Smooth muscle cell (in vitro differentiated cells): Measurements from ENCODE around the gene CCDC85C. TPM values are rescaled to one million over a fixed set of nuclear protein-coding genes. Genes with fewer than 3 reads are reported as not detected.

Source experiments
- DNase-seq: peaks from one replicate; lab custom pipeline; 2025; ENCODE audit not compliant: unreplicated experiment; lab: John Stamatoyannopoulos, UW
- H2AFZ ChIP-seq: fragments of 200-600 bp; sonication (generic); 2 replicates; pipeline ENCODE4 v1.6.0; 2016; ENCODE audit warnings: antibody characterized with exemption, low read depth, mild to moderate bottlenecking
- H3F3A ChIP-seq: fragments of 200-600 bp; sonication (generic); 2 replicates; pipeline ENCODE4 v1.6.0; 2017; ENCODE audit warnings: antibody characterized with exemption, low read depth
- H3K27ac ChIP-seq: fragments of 200-600 bp; sonication (generic); 2 replicates; pipeline ENCODE4 v1.5.1; 2016; ENCODE audit warnings: low read depth, mild to moderate bottlenecking
- H3K27me3 ChIP-seq: fragments of 200-600 bp; sonication (generic); 2 replicates; pipeline ENCODE4 v1.6.1; 2016; ENCODE audit warnings: low read depth, mild to moderate bottlenecking
- H3K36me3 ChIP-seq: fragments of 200-600 bp; sonication (generic); 2 replicates; pipeline ENCODE4 v1.5.1; 2016; ENCODE audit warnings: low read depth
- H3K4me1 ChIP-seq: fragments of 200-600 bp; sonication (generic); 2 replicates; pipeline ENCODE4 v1.5.1; 2016; ENCODE audit warnings: low read depth
- H3K4me2 ChIP-seq: fragments of 200-600 bp; sonication (generic); 2 replicates; pipeline ENCODE4 v1.6.0; 2016; ENCODE audit warnings: mild to moderate bottlenecking
- H3K4me3 ChIP-seq: fragments of 200-600 bp; sonication (generic); 2 replicates; pipeline ENCODE4 v1.5.1; 2016; ENCODE audit warnings: mild to moderate bottlenecking
- H3K79me2 ChIP-seq: fragments of 200-600 bp; sonication (generic); 2 replicates; pipeline ENCODE4 v1.6.0; 2016; ENCODE audit warnings: low read depth, mild to moderate bottlenecking
- H3K9ac ChIP-seq: fragments of 200-600 bp; sonication (generic); 2 replicates; pipeline ENCODE4 v1.6.0; 2016; ENCODE audit warnings: low read depth
- H3K9me3 ChIP-seq: fragments of 200-600 bp; sonication (generic); replicated peaks from 2 replicates; pipeline ENCODE4 v1.5.1; 2016; ENCODE audit warnings: low read depth
- H4K20me1 ChIP-seq: fragments of 200-600 bp; sonication (generic); 2 replicates; pipeline ENCODE4 v1.6.0; 2016; ENCODE audit warnings: low read depth
- WGBS: methylation state at CpG from one replicate; pipeline ENCODE4 v1.1.7; 2016; ENCODE audit warnings: low lambda C conversion rate; 5-methylcytosine and 5-hydroxymethylcytosine counted together
- polyA plus RNA-seq: library from polyadenylated mRNA; unstranded; fragments of >200 nt; fragmentation: Nextera tagmentation; extraction: Ambion mirVana; gene quantifications from 2 replicates; pipeline ENCODE4 v1.2.1, GENCODE V29; 2016
- total RNA-seq: library from RNA; depleted of rRNA; stranded (reverse); fragments of >200 nt; gene quantifications from 2 replicates; pipeline ENCODE4 v1.2.3, GENCODE V29; 2014
- TF ChIP-seq, protein P1 (sequence below): fragments of 200-600 bp; sonication (generic); IDR thresholded peaks from 2 replicates; pipeline ENCODE4 v1.5.1; 2017; ENCODE audit warnings: borderline replicate concordance, mild to moderate bottlenecking, antibody characterized with exemption; ENCODE audit not compliant: insufficient read depth, poor library complexity, severe bottlenecking

CCDC85C gene
- total and polyA plus RNA-seq, 2 experiments from 2014 or later: 4.0 to 6.5 TPM

DNA sequence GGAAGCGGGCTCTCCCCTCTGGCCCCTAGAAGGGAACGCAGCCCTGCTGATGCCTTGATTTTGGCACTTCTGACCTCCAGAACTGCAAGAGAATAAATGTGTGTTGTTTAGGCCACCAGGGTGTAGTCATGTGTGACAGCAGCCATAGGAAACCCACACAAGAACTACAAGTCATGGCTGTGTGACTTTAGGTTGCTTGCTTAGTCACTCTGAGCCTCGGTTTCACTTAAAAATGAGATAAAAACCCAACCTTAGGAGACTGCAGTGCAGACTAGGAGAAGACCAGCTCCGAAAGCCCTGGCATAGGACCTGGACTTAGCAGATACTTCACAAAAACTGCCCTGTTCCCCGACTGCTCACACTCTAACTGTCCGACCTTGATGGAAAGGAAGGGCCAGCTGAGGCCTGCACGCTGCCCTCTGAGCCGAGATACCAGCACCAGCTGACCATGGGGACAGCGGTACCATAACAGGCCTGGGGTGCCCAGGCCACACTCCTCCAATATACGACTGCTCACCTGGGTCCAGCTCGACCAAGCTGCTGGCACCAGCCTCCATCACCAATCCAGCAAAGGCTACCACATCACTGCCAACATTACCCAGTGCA, 53.5 kb downstream of the CCDC85C start:
- Histone ChIP-seq H3F3A (no peaks in the 10 kb centered on the region), H3K79me2 (peaks cover 4% of the 10 kb centered on the region), H4K20me1 (peaks cover 42% of the 10 kb centered on the region), H3K27me3 (no peaks in the 10 kb centered on the region), H3K36me3 (no peaks in the 10 kb centered on the region), H3K9ac (no peak overlapping the region), H3K4me2 (no peak overlapping the region), H2AFZ (no peak overlapping the region), H3K4me1 (peaks cover 23% of the 10 kb centered on the region), H3K27ac (no peak overlapping the region), H3K4me3 (no peak overlapping the region), H3K9me3 (no peaks in the 10 kb centered on the region)
- TF ChIP-seq, protein P1, sequence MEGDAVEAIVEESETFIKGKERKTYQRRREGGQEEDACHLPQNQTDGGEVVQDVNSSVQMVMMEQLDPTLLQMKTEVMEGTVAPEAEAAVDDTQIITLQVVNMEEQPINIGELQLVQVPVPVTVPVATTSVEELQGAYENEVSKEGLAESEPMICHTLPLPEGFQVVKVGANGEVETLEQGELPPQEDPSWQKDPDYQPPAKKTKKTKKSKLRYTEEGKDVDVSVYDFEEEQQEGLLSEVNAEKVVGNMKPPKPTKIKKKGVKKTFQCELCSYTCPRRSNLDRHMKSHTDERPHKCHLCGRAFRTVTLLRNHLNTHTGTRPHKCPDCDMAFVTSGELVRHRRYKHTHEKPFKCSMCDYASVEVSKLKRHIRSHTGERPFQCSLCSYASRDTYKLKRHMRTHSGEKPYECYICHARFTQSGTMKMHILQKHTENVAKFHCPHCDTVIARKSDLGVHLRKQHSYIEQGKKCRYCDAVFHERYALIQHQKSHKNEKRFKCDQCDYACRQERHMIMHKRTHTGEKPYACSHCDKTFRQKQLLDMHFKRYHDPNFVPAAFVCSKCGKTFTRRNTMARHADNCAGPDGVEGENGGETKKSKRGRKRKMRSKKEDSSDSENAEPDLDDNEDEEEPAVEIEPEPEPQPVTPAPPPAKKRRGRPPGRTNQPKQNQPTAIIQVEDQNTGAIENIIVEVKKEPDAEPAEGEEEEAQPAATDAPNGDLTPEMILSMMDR: no peak
- no peak for DNase-seq
- 96% methylated on average over 11 of the region's 11 CpGs for WGBS

DNA sequence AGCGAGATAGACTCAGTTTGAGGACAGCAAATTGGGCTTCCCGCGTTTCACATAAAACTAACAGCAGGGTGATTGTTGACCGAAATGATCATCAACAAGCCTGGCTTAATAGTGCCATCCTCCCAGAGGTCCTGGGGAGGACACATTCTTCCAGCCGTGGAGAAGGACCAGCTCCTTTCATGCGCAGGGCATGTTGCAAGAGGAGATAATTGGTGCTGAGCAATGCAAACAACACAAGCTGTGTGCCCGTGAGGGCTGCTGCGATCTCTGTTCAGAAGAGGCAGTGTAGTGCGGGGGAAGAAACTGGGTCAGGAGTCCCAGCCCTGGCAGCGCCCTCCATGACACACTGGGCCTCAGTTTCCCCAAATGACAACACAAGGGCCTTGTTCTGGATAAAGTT, 54.3 kb downstream of the CCDC85C start:
- TF ChIP-seq, protein P1: no peak
- DNase-seq: no peak
- WGBS: 68% methylated on average over 10 of the region's 10 CpGs
- Histone ChIP-seq H3K27me3 (no peaks in the 10 kb centered on the region), H3F3A (no peaks in the 10 kb centered on the region), H3K79me2 (peaks cover 4% of the 10 kb centered on the region), H4K20me1 (peaks cover 42% of the 10 kb centered on the region), H3K9me3 (no peaks in the 10 kb centered on the region), H3K9ac (no peak overlapping the region), H3K4me1 (peaks cover 29% of the 10 kb centered on the region), H3K4me2 (no peak overlapping the region), H2AFZ (no peak overlapping the region), H3K4me3 (no peak overlapping the region), H3K27ac (no peak overlapping the region), H3K36me3 (no peaks in the 10 kb centered on the region)

DNA sequence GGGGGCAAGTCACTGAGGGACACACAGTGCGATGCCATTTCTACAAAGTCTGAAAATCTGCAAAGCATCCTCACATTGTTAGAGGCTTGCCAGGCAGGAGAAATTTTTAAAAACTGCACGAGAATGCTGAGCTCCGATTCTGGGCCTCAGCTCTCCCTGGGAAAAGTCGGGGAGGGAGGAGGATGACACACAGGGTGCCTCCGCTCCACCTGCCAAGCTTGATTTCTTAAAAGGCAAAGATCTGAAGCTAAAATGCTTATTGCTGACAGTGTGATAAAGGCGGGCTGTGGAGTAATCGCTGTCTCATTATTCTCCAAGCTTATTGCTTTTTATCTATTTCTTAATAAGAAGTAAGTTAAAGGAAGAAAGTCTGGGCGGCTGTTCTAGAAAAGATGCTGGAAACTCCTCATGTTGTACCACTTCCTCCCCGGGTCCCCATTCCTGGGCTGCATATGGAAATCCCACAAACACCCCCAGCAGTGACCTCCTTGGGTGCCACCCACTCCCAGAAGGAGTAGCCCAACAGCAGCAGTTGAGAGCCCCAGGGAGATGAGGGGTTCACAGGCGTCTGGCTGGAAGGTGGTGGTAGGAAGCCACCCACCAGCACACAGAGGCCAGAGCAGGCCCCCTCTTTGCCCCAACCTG, 55.0 kb downstream of the CCDC85C start:
- no peak for DNase-seq
- Histone ChIP-seq H3K36me3 (no peaks in the 10 kb centered on the region), H3K79me2 (peaks cover 4% of the 10 kb centered on the region), H3K4me2 (no peak overlapping the region), H3K9ac (no peak overlapping the region), H3K27me3 (no peaks in the 10 kb centered on the region), H3K4me3 (no peak overlapping the region), H3K27ac (no peak overlapping the region), H2AFZ (no peak overlapping the region), H4K20me1 (peaks cover 42% of the 10 kb centered on the region), H3F3A (no peaks in the 10 kb centered on the region), H3K9me3 (no peaks in the 10 kb centered on the region), H3K4me1 (peaks cover 29% of the 10 kb centered on the region)
- TF ChIP-seq, protein P1: no peak
- WGBS: 88% methylated on average over 10 of the region's 10 CpGs

DNA sequence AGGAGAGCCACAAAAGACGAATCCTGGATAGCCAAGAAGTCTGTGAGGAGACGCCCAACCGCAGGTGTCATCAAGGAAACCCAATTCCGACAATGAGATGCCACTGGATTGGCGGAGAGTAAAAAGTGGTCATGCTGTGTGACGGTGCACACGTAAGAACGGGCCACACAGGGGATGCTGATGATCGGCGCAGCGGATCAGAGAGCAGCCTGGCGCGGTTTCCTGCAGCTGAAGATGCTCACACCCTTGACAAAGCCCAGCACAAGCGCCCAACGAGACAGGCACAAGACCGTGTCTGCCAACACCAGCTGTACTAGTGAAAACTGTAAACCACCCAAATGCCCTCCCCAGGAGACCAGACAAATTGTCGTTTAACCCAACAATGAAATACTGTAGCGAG, 55.8 kb downstream of the CCDC85C start:
- Histone ChIP-seq H3F3A (no peaks in the 10 kb centered on the region), H4K20me1 (peaks cover 47% of the 10 kb centered on the region), H3K4me1 (peaks cover 29% of the 10 kb centered on the region), H3K9me3 (no peaks in the 10 kb centered on the region), H3K27ac (no peak overlapping the region), H3K27me3 (no peaks in the 10 kb centered on the region), H3K9ac (no peak overlapping the region), H3K4me2 (no peak overlapping the region), H3K36me3 (no peaks in the 10 kb centered on the region), H3K4me3 (no peak overlapping the region), H2AFZ (no peak overlapping the region), H3K79me2 (peaks cover 4% of the 10 kb centered on the region)
- no peak for DNase-seq
- TF ChIP-seq, protein P1: no peak
- 95% methylated on average over 18 of the region's 18 CpGs for whole genome bisulfite sequencing
